Stimulated activated CD8-positive, alpha-beta memory T cell treated with anti-CD3 and anti-CD28 coated beads, Interleukin-4, amount 100 ng/mL, for 4 hours (primary cell): ENCODE measurements around the gene LRRC74B.

Experiments
- DNase-seq, 2 donors: peaks; one replicate each; pipeline ENCODE4 v3.0.0-alpha.2; 2020; ENCODE audit warnings: low read depth in 2 of 2, low spot score in 1 of 2

The LRRC74B gene

DNA sequence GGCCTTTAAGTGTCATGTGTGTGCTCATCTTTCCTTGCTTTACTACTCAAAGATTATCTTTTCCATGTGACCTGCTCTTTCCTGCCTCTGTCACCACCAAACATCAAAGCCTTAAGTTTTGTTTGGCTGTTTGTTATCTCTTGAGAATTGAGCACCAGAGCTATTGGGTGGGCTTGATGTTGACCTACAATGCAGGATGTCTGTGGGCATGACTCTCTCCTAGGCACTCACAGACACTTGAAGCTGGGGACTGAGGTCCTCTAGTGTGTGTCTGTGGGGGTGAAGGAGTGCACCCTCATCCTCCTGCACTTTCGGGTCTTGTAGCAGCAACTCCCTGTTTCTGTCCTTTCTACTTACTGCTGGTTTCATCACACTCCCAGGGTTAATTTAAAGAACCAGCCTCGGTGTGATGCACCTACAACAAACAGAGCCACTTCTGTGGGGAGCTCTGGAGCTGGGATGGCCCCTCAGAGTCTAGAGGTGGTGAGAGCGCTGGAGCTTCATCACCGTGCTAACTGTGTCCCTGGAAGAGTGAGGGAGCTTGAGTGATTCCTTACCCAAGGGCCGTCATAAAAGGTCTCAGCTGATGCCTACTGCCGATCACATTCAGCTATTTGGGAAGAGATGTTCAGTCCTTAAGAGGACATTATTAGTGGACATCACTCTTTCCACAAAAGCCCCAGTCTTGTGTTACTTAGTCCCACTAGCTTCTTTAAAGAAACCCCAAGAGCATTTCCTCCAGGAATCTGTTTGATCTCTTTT, 56.3 kb downstream of the LRRC74B start:
- DNase-seq, result no peak

- peak; percentile 34 to 46 for DNase-seq
Measured at GRCh38 chr22:21102659-21103267, 57.0 kb downstream of the LRRC74B start.

DNA sequence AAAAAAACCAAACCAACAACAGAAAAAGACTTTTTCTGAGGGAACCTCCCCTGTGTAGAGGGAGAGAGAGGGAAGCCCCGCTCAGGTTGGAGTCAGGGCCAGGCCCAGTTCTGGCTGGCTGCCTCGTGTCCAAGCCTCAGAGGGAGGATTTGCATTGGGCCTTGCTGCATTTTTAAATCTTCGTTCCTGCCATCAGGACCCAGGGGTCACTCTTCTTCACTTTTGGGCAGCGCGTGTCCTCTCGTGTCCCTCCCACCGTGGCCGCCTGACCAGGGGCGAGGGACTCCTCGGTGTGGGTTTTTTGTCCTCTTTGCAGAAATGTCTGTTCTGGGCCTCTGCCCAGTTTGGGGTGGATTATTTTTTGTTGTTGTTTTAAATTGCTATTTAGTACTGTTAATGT, 57.9 kb downstream of the LRRC74B start:
- no peak for DNase-seq

- no peak for DNase-seq
Measured at GRCh38 chr22:21104126-21104691, 58.5 kb downstream of the LRRC74B start.

- DNase-seq, result no peak
Measured at GRCh38 chr22:21105294-21105693, 59.5 kb downstream of the LRRC74B start.

DNA sequence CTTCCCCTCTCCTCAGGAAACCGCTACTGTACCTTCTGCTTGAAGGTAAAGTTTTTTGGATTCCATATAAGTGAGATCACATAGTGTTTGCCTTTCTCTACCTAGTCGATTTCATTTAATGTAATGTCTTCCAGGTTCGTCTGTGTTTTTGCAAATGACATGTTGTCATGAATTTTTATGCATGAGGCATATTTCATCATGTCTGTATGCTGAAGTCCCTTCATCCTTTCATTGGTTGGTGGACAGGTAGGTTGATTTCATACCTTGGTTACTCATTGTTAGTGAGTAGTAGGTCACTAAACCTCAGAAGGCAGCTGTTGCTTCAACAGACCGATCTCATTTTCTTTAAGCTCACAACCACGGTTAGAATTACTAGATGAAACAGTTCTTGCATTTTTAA, 60.3 kb downstream of the LRRC74B start:
- DNase-seq, result no peak

DNA sequence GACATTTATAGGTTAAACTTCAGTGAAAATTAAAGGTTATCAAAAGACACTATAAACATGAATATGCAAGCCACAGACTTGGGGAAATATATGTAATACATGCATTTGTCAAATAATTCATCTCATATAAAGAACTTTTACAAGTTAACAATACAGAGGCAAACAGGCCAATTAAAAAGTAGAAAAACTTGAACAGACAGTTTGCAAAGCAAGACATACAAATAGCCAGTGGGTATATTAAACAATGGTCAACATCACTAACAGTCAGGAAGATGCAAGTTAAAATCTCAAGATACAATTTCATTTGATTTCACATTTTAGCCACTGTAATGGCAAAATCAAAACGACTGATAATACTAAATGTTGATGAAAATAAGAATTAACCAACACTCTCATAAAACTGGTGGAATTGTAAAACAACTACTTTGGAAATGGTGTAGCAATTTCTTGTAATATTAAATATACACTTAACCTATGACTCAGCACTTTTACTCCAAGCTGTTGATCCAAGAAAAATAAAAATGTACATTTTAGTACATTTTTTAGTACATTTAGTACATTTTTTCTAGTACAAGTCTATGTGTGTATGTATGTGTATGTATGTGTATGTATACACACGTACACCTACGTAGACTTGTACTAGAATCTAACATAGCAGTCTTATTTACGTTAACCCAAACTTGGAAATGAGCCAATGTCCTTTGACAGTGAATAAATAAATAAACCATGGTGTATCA, 62.8 kb downstream of the LRRC74B start:
- no peak for DNase-seq
